Measurements from ENCODE around the gene CERS6. TPM values are rescaled to one million over a fixed set of nuclear protein-coding genes. Genes with fewer than 3 reads are reported as not detected.
"Not testable (repeated sequence)": the region's sequence is repeated elsewhere in the genome, so short reads cannot be mapped to it uniquely, and the experiment has no call there.

CERS6 gene
- total and polyA plus RNA-seq, 4 donors = 4.3 to 10.6 (median 6.4) TPM

GRCh38 chr2:168758970-168759820 lies 303.1 kb downstream of the CERS6 start:
- Histone ChIP-seq H3K27ac (ENCODE audit: low read depth in 1 of 2, low read length in 2 of 2) (no peak overlapping the region), H3K4me3 (ENCODE audit: low read length in 2 of 2) (no peak overlapping the region), H3K27me3 (ENCODE audit: control insufficient read depth in 1 of 2, insufficient read depth in 2 of 2, low read length in 1 of 2) (no peaks in the 10 kb centered on the region), H3K4me1 (ENCODE audit: control insufficient read depth in 1 of 2, insufficient read depth in 2 of 2, low read length in 2 of 2) (no peaks in the 10 kb centered on the region), H3K9me3 (ENCODE audit: control insufficient read depth, low read length) (no peaks in the 10 kb centered on the region), H3K36me3 (ENCODE audit: control insufficient read depth in 1 of 2, insufficient read depth in 2 of 2, low read length in 1 of 2) (no peaks in the 10 kb centered on the region)
- WGBS, 2 donors = 14 to 19% methylated on average over 3 of the region's 3 CpGs
- DNase-seq (no peak), ATAC-seq (ENCODE audit: low FRiP score) (peak; percentile 68)
- intact Hi-C loops (cut with DNase I) = loop anchor here (5.0 kb wide), 1 partner anchor 412 kb away; no protein-coding TSS in a partner anchor

DNA sequence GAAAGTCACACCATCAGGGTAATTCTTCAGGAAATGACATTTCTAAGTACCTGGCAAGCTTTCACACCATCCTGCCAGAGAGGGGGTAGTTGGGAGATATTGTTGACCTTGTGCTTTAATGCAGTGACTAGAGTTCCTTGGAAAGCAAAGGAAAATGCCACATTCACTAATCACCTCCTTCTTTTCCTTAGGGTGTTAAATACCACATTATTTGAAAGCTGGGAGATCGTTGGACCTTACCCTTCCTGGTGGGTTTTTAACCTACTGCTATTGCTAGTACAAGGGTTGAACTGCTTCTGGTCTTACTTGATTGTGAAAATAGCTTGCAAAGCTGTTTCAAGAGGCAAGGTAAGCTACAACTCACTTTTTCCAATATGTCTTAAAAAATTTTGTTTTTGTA lies 309.3 kb downstream of the CERS6 start:
- ATAC-seq (ENCODE audit: low FRiP score) (no peak), DNase-seq (no peak)
- Histone ChIP-seq H3K27me3 (ENCODE audit: control insufficient read depth in 1 of 2, insufficient read depth in 2 of 2, low read length in 1 of 2) (no peaks in the 10 kb centered on the region), H3K27ac (ENCODE audit: low read depth in 1 of 2, low read length in 2 of 2) (no peak overlapping the region), H3K4me3 (ENCODE audit: low read length in 2 of 2) (no peak overlapping the region), H3K9me3 (ENCODE audit: control insufficient read depth, low read length) (no peaks in the 10 kb centered on the region), H3K36me3 (ENCODE audit: control insufficient read depth in 1 of 2, insufficient read depth in 2 of 2, low read length in 1 of 2) (no peaks in the 10 kb centered on the region), H3K4me1 (ENCODE audit: control insufficient read depth in 1 of 2, insufficient read depth in 2 of 2, low read length in 2 of 2) (no peaks in the 10 kb centered on the region)
- WGBS, 2 donors = 67 to 91% methylated on average over 1 of the region's 1 CpG
- intact Hi-C loops (cut with DNase I) = no loop called here

DNA sequence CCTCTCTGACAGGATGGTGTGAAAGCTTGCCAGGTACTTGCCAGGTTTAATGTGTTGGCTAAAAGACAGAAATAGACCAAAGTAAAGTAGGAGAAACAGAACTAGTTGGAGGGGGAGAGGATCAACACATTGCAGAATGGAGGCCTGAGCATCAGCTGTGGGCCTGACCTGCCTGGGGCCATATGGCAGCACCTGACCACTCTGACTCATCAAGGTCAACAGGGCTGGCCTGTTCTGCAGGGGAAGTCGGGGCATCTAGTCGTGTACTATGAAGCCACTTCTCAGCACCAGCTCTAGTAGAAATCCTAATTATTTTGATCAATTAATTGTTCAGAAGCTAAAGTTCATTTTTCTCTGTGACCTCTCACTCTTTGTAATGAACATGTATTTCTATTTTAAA lies 310.5 kb downstream of the CERS6 start:
- Histone ChIP-seq H3K36me3 (ENCODE audit: control insufficient read depth in 1 of 2, insufficient read depth in 2 of 2, low read length in 1 of 2) (no peaks in the 10 kb centered on the region), H3K4me1 (ENCODE audit: control insufficient read depth in 1 of 2, insufficient read depth in 2 of 2, low read length in 2 of 2) (no peaks in the 10 kb centered on the region), H3K27me3 (ENCODE audit: control insufficient read depth in 1 of 2, insufficient read depth in 2 of 2, low read length in 1 of 2) (no peaks in the 10 kb centered on the region), H3K27ac (ENCODE audit: low read depth in 1 of 2, low read length in 2 of 2) (no peak overlapping the region), H3K4me3 (ENCODE audit: low read length in 2 of 2) (no peak overlapping the region), H3K9me3 (ENCODE audit: control insufficient read depth, low read length) (no peaks in the 10 kb centered on the region)
- WGBS, 2 donors = 85 to 89% methylated on average over 2 of the region's 2 CpGs
- no peak for ATAC-seq (ENCODE audit: low FRiP score)
- no peak for DNase-seq
- intact Hi-C loops (cut with DNase I) = no loop called here

DNA sequence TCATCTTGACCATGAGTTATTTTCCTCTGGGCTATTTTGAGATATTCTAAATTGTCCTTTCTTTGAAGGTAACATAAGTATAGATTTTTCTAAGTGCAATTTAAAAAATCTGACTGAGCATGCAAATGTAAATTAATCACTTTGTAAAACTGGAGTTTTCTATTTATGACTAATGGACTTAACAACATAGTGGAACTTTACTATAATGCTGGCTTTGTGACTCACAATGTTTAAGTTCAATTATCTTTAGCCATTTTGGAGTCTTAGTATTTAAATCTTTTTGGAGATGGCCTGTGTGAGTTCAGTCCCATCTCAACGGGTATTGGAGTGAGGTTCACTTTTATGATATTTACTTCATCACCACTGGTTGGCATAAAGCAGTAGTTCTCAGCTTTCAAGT lies 311.2 kb downstream of the CERS6 start:
- H3K27ac ChIP-seq (ENCODE audit: low read depth in 1 of 2, low read length in 2 of 2) = no peak overlapping the region
- no peaks in the 10 kb centered on the region for H3K4me1 ChIP-seq (ENCODE audit: control insufficient read depth in 1 of 2, insufficient read depth in 2 of 2, low read length in 2 of 2)
- no peaks in the 10 kb centered on the region for H3K36me3 ChIP-seq (ENCODE audit: control insufficient read depth in 1 of 2, insufficient read depth in 2 of 2, low read length in 1 of 2)
- H3K27me3 ChIP-seq (ENCODE audit: control insufficient read depth in 1 of 2, insufficient read depth in 2 of 2, low read length in 1 of 2) = no peaks in the 10 kb centered on the region
- no peak for ATAC-seq (ENCODE audit: low FRiP score)
- H3K4me3 ChIP-seq (ENCODE audit: low read length in 2 of 2) = no peak overlapping the region
- intact Hi-C loops (cut with DNase I) = no loop called here
- WGBS, 2 donors = 30 to 36% methylated on average over 1 of the region's 1 CpG
- DNase-seq = no peak
- H3K9me3 ChIP-seq (ENCODE audit: control insufficient read depth, low read length) = no peaks in the 10 kb centered on the region

GRCh38 chr2:168768357-168768756 lies 312.3 kb downstream of the CERS6 start:
- ATAC-seq (ENCODE audit: low FRiP score); H3K4me3 ChIP-seq (ENCODE audit: low read length in 2 of 2); H3K9me3 ChIP-seq (ENCODE audit: control insufficient read depth, low read length); H3K4me1 ChIP-seq (ENCODE audit: control insufficient read depth in 1 of 2, insufficient read depth in 2 of 2, low read length in 2 of 2); DNase-seq; H3K36me3 ChIP-seq (ENCODE audit: control insufficient read depth in 1 of 2, insufficient read depth in 2 of 2, low read length in 1 of 2); intact Hi-C loops (cut with DNase I); H3K27me3 ChIP-seq (ENCODE audit: control insufficient read depth in 1 of 2, insufficient read depth in 2 of 2, low read length in 1 of 2); H3K27ac ChIP-seq (ENCODE audit: low read depth in 1 of 2, low read length in 2 of 2): not testable (repeated sequence)
- WGBS, 2 donors = 97% methylated on average over 6 of the region's 6 CpGs

- intact Hi-C loops (cut with DNase I) = no loop called here
- no peaks in the 10 kb centered on the region for H3K9me3 ChIP-seq (ENCODE audit: control insufficient read depth, low read length)
These were observed 314.7 kb downstream of the CERS6 start for GRCh38 chr2:168770796-168771195.

GRCh38 chr2:168772704-168773103 lies 316.6 kb downstream of the CERS6 start:
- ATAC-seq (ENCODE audit: low FRiP score) = no peak
- intact Hi-C loops (cut with DNase I) = no loop called here

More at GRCh38 chr2:168770796-168771195, 314.7 kb downstream of the CERS6 start:
- no peak overlapping the region for H3K27ac ChIP-seq (ENCODE audit: low read depth in 1 of 2, low read length in 2 of 2)
- H3K36me3 ChIP-seq (ENCODE audit: control insufficient read depth in 1 of 2, insufficient read depth in 2 of 2, low read length in 1 of 2) = no peaks in the 10 kb centered on the region
- no peaks in the 10 kb centered on the region for H3K27me3 ChIP-seq (ENCODE audit: control insufficient read depth in 1 of 2, insufficient read depth in 2 of 2, low read length in 1 of 2)
- ATAC-seq (ENCODE audit: low FRiP score) (no peak), DNase-seq (no peak)
- WGBS, 2 donors = 38 to 48% methylated on average over 2 of the region's 2 CpGs
- H3K4me1 ChIP-seq (ENCODE audit: control insufficient read depth in 1 of 2, insufficient read depth in 2 of 2, low read length in 2 of 2) = no peaks in the 10 kb centered on the region
- H3K4me3 ChIP-seq (ENCODE audit: low read length in 2 of 2) = no peak overlapping the region

DNA sequence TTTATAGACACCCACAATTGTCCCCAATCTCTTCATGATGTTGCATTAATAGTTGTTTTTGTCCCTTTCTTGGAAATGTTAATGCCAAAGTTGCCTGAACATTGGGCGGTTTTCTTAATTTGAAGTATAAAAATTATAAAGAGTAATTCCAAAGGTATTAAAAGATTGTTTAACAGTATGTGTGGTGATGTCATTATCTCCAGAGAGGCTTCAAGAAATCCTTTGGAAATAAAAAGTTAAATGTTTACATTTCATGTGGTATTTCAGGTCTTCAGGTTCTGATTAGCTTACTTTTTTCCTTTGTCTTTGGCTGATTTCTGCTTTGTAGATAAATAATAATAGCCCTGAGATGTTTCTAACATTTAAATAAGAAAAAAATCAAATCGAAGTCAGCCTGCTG lies 317.1 kb downstream of the CERS6 start:
- intact Hi-C loops (cut with DNase I) = no loop called here
- Histone ChIP-seq H3K27me3 (ENCODE audit: control insufficient read depth in 1 of 2, insufficient read depth in 2 of 2, low read length in 1 of 2) (no peaks in the 10 kb centered on the region), H3K36me3 (ENCODE audit: control insufficient read depth in 1 of 2, insufficient read depth in 2 of 2, low read length in 1 of 2) (no peaks in the 10 kb centered on the region), H3K4me3 (ENCODE audit: low read length in 2 of 2) (no peak overlapping the region), H3K9me3 (ENCODE audit: control insufficient read depth, low read length) (peaks cover 1% of the 10 kb centered on the region), H3K4me1 (ENCODE audit: control insufficient read depth in 1 of 2, insufficient read depth in 2 of 2, low read length in 2 of 2) (no peaks in the 10 kb centered on the region), H3K27ac (ENCODE audit: low read depth in 1 of 2, low read length in 2 of 2) (no peak overlapping the region)
- ATAC-seq (ENCODE audit: low FRiP score) (no peak), DNase-seq (no peak)
- WGBS, 2 donors = 87 to 91% methylated on average over 2 of the region's 2 CpGs

More at GRCh38 chr2:168772704-168773103, 316.6 kb downstream of the CERS6 start:
- H3K36me3 ChIP-seq (ENCODE audit: control insufficient read depth in 1 of 2, insufficient read depth in 2 of 2, low read length in 1 of 2) = no peaks in the 10 kb centered on the region
- peaks cover 1% of the 10 kb centered on the region for H3K9me3 ChIP-seq (ENCODE audit: control insufficient read depth, low read length)
- no peak overlapping the region for H3K27ac ChIP-seq (ENCODE audit: low read depth in 1 of 2, low read length in 2 of 2)
- H3K27me3 ChIP-seq (ENCODE audit: control insufficient read depth in 1 of 2, insufficient read depth in 2 of 2, low read length in 1 of 2) = no peaks in the 10 kb centered on the region
- no peak for DNase-seq
- 98 to 100% methylated on average over 1 of the region's 1 CpG for WGBS, 2 donors
- H3K4me3 ChIP-seq (ENCODE audit: low read length in 2 of 2) = no peak overlapping the region
- no peaks in the 10 kb centered on the region for H3K4me1 ChIP-seq (ENCODE audit: control insufficient read depth in 1 of 2, insufficient read depth in 2 of 2, low read length in 2 of 2)
